ENCODE data around the gene PLPP3.

PLPP3 gene

DNA sequence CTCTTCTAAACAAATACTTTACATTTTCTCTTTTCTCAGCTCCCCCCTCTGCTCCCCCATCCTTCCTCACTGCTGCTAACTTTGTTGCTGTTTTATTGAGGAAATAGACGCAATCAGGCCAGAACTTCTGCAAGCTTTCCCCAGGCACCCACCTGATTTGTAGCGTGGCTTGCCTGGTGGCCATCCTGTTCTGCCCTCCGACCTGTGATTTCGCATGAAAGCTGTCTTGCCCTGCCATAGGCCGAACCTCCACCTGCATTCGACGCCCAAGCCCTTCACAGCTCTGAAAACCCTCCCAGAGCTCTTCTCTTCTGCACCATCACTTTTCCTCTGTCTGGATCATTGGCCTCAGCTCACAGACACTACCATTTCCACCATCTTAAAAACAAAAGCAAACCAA, 100.6 kb downstream of the PLPP3 start:
- in situ Hi-C loops (cut with MboI; ENCODE audit: low pct_unique_long_range_greater_than_20kb, low sequenced_read_pairs): no loop called here
- DNase-seq: no peak

DNA sequence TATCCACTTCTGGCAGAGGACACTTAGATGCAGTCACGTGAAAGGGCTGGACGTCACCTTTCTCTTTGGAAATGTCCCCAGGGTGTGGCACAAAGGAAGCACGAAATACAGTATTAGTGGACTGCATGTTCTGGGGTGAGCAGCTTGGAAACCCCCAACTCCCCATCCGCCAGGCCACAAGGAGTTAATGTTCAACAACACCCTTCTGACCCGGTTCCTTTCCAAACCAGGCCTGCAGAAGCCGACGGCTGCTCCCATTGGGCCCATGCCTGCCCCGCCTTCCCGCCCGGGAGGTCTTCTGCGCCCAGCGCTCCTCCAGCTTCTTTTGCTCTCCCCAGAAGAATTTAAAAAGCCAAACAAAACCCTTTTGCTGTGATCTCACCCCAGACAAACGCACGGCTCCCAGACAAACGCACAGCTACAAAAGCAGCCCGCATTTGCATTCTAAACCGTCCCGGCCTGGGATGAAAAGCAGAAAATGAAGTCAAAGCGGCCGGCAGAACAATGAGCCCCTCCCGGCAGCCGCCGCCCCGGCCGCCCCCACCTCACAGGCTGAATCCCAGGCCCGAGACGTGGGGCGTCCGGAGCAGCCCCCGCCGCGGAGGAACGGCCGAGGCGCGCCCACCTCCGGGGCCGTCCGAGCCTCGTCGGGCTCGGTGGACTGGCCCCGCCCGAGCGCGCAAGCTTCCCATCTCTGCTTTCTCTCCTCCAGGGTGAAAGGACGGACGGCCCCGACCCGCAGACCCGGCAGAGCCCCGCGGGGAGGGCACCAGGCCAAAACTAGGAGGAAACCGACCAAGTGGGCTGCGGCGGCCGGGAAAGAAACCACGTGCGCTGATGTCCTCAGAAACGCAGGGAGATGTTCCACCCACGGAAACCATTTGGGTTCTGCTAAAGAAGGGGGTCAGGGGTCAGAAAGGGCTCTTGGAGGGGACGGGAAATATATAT, 101.9 kb downstream of the PLPP3 start:
- no peak for DNase-seq
- in situ Hi-C loops (cut with MboI; ENCODE audit: low pct_unique_long_range_greater_than_20kb, low sequenced_read_pairs): no loop called here

DNA sequence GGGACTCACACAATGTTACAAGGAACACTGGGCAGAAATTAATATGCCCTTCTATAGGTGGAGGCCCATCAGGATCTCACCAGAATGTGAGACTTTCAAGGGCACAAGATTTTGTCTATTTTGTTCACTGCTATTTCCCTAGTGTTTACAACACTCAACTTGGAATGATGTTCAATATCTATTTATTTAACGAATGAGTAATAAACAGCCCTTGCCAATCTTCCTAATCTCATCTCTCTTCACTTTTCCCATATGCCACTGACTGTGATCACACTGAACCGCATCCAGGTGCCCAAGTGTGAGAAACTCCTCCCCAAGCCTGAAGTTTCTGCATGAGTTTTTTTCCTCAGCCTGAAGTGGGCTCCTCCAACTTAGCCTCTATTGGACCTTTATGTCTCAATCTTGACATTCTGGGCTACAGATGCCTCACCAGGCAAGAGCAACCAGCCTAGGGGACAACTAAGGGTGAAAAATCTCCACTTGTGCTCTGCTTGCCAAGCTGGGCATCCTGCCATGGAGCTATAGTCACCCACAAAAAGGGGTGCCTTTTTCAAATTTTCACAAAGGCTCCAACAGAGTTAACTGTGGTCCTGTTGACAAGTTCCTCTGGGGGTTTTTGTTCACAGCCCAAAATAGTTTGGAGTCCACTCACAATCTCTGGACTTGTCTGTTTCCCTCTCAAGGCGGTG, 105.6 kb downstream of the PLPP3 start:
- in situ Hi-C loops (cut with MboI; ENCODE audit: low pct_unique_long_range_greater_than_20kb, low sequenced_read_pairs): no loop called here
- no peak for DNase-seq

DNA sequence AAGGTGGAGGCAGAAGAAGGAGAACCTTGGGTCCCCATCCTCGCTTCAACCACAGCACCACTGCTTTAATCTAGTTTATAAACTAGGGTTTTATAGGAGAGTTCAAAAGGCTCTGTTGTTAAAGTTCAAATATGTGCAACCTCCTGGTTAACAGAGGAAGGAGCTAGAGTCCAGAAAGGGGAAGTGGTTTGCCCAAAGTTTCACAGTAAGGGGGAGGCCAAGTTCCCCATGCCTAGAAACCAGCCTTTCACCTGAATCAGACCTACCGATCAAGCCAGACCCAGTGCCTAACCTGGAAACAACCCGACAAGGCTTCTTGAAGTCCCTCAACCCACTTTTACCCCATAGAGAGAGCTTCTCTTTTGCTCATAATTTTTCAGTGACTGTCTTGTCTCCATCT, 106.5 kb downstream of the PLPP3 start:
- peak; percentile 73 for DNase-seq
- in situ Hi-C loops (cut with MboI; ENCODE audit: low pct_unique_long_range_greater_than_20kb, low sequenced_read_pairs): no loop called here

DNA sequence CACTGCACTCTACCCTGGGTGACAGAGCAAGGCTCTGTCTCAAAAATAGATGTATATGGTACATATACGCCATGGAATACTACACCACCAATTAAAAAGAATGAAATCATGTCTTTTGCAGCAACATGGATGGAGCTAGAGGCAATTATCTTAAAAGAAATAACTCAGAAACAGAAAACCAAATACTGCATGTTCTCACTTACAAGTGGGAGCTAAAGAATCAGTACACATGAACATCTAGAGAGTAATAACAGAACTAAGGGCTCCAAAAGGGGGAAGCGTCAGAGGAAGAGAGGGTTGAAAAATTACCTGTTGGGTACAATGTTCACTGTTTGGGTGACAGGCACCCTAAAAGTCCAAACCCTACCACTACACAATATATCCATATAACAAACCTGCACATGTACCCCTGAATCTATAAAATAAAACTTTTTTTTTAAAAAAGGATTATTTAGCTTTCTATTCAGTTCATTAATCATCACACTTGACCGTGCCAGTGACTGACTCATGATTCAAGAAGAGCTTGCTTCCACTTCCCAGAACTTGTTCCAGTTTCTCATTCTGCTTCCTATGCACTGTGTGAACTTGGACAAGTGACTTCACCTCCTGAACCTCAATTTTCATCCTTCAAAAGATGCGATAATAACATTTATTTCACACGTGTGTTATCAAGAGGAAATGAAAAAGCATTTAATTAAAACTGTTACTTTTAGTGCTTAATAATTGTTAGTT, 109.6 kb downstream of the PLPP3 start:
- in situ Hi-C loops (cut with MboI; ENCODE audit: low pct_unique_long_range_greater_than_20kb, low sequenced_read_pairs): no loop called here
- DNase-seq: no peak

DNA sequence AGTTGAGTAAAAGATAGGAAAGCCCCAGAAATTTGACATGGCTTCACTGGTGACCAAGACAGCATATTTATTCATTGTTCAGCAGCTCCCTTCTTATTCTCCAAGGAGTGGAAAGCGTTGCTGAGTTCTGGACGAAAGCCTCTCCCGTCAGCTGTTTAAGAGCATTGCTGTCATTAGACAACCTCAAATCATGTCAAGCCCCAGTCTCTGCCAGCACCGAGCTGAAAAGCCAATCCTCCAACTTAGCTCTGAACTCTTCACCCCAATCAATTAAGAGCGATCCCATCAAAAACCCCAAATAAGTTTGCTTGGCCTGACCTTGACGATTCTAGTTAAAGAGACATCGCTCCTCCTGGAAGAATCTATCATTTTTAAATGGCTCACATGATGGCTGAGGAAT, 110.8 kb downstream of the PLPP3 start:
- DNase-seq: no peak

DNA sequence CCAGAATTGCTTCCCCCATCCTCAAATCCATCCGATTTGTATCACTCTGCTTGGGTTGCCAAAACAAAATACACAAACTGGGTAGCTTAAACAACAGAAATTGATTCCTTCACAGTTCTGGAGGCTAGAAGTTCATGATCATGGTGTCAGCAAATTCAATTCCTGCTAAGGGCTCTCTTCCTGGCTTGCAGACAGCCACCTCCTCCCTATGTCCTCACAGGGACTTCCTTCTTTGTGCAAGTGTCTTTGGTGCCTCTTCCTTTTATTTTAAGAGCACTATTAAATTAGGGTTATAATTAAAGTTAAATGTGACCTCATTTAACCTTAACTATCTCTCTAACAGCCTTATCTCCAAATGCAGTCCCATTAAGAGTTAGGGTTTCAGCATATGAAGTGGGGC, 112.8 kb downstream of the PLPP3 start:
- in situ Hi-C loops (cut with MboI; ENCODE audit: low pct_unique_long_range_greater_than_20kb, low sequenced_read_pairs): no loop called here
- no peak for DNase-seq

More for the DNA sequence above, 110.8 kb downstream of the PLPP3 start:
- in situ Hi-C loops (cut with MboI; ENCODE audit: low pct_unique_long_range_greater_than_20kb, low sequenced_read_pairs): no loop called here

DNA sequence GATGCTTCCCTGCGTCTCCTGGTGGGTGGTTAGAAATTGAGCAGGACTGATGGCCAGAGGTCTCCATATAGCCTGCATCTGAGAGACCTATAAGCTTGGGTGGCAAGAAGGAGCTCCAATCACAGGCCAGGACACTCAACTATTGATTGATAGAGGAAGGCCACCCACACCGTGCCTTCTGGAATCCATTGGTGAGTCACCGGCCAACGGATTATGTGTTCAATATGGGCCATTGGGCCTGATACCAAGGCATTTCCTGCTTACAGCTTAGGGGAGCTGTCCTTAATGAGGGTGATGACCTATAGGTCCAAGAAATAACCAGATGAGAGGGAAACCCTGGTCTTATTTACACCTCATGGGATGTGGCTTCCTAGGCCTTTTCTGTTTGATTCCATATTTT, 115.1 kb downstream of the PLPP3 start:
- in situ Hi-C loops (cut with MboI; ENCODE audit: low pct_unique_long_range_greater_than_20kb, low sequenced_read_pairs): no loop called here
- no peak for DNase-seq

DNA sequence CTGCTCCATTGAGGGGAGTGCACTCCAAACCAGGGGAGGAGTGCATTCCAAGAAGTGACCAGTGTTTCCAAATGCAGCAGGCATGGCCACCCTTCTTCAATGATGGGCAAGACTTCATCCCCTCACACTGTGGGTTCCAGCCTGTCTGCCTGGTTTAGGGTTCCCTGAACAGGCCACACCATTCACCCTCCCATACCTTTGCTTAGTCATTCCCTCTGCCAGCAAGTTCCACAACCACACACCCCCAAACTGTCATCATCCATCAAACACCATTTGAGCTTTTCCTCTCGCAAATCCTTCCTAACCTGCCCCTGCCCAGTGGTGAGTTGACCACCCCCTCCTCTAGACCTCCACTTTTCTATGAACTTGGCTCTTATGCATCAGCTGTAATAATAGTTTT, 116.0 kb downstream of the PLPP3 start:
- no peak for DNase-seq
- in situ Hi-C loops (cut with MboI; ENCODE audit: low pct_unique_long_range_greater_than_20kb, low sequenced_read_pairs): no loop called here

DNA sequence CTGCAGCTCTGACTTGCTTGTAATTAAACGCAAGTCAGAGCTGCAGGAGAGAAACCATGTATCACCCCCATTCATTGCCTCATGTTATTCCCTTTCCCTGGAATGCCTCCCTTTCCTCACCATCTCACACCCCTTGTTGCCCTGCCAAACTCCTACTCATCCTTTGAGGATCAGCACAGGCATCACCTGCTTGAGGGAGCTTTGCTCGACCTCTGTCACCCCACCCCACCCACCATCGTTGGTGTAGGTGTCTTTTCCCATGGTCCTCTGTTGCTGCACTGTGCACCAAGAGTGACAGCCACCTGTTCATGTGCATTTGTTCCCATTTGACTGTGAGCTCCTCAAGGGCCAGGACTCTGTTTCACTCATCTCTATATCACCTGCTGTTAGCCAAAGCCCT, 117.2 kb downstream of the PLPP3 start:
- no peak for DNase-seq
- in situ Hi-C loops (cut with MboI; ENCODE audit: low pct_unique_long_range_greater_than_20kb, low sequenced_read_pairs): no loop called here

DNA sequence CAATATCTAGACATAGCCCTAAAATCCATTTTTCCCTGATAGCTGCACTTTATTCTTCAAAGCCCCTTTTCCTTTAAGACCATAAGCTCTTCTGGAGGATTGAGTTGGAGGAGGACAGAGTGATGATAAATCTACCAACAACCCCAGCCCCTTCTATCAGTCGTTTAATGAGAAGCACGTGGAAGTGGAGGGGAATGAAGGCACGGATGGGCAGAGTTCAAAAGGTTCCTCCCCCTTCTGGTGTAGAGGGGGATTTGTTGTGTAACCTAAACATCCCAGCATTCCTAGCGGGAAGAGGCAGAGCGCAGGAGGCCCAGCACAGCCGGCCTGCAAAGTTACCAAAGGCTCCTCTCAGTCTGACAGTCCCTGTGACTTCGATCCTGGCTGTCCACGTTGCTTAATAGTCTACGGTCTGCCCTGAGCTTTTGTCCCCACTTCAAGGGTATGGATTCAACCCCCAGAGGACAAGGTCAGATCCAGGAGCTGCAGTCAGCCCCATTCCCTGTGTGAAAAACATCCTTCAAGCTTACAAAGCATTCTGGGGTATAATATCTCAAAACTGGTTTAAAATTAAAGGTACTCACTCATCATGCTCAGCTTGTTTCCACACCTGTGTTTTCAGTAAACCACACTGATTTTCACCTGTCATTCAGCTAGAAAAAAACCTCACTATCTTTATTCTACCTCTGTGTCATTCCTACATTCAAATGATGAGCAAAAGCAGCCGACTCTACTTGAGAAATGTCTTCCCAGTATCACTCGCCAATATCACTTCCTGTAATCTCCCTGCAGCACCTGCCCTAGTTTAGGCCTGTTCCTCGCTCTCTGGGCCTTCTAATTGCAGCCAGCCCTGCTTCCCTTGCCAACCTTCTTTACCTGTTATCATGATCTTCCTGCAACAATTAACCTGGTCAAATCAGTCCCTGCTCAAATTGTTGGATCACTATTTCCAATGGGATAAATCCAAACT, 117.9 kb downstream of the PLPP3 start:
- in situ Hi-C loops (cut with MboI; ENCODE audit: low pct_unique_long_range_greater_than_20kb, low sequenced_read_pairs): no loop called here
- no peak for DNase-seq

DNA sequence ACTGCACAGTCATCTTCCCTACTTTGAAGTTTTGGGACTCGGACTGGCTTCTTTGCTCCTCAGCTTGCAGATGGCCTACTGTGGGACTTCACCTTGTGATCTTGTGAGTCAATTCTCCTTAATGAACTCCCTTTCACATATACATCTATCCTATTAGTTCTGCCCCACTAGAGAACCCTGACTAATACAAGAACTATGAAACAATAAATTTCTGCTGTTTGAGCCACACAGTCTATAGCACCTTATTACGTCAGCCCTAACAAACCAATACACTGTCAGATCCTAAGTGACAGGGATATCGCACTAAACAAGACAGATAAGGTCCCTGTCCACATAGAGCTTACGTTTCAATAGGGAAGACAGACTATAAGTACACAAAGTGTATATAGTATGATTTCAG, 120.1 kb downstream of the PLPP3 start:
- no peak for DNase-seq
- in situ Hi-C loops (cut with MboI; ENCODE audit: low pct_unique_long_range_greater_than_20kb, low sequenced_read_pairs): no loop called here

DNA sequence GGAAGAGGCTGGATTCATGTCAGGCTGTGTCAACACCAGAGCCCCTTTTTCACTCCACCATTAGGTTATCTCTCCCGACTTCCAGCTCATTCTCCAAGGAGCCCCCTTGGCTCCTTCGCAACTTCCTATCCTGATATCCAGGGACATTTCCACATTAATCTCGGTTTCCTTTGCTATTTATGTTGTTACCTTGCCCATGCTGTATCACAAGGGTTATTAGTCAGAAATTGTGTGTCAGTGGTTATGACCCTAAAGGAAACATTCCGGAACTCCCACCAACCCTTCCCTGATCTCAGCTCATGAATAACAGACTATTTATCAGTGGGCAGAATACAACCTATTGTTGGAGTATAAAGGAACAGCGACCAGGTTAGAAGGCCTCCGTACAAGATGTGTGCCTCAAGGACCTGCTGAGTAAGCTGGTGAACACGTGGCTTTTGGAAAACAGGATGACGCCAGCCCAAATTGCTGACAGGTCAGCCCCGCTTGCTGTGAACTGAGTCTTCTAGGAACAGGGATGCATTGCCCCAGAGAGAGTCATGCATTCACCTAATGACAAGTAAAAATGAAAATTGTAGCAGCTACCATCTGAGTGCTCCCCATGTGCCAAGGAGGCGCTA, 121.5 kb downstream of the PLPP3 start:
- in situ Hi-C loops (cut with MboI; ENCODE audit: low pct_unique_long_range_greater_than_20kb, low sequenced_read_pairs): no loop called here
- DNase-seq: no peak

DNA sequence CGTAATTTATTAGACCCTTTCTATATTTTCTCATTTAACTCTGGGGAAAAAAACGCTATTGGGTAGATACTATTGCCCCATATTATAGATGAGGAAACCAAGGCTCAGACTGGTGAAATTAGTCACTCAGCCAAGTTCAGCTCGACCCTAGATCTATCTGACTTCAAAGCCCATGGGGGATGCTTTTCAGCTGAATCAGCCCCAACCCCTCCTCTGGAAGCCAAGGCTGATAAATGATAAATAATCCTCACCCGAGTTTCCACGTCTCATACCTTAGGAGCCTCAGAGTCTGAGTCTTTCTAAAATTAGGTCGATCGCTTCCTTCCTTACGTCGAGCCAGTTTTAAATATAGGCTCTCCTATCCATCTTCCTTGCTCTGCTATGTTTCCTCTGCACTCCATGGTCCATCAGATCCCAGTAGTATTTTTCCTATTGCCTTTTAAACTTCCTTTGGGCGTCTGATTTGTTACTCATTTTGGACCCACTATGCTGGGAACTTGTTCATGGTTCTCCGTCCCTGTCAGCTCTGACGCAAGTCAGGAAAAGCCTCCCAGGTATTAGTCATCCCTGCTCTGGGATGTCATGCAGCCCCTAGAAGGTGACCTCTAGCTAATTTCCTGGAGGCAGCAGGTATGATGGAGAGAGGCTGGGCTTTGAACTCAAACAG, 122.8 kb downstream of the PLPP3 start:
- no peak for DNase-seq

DNA sequence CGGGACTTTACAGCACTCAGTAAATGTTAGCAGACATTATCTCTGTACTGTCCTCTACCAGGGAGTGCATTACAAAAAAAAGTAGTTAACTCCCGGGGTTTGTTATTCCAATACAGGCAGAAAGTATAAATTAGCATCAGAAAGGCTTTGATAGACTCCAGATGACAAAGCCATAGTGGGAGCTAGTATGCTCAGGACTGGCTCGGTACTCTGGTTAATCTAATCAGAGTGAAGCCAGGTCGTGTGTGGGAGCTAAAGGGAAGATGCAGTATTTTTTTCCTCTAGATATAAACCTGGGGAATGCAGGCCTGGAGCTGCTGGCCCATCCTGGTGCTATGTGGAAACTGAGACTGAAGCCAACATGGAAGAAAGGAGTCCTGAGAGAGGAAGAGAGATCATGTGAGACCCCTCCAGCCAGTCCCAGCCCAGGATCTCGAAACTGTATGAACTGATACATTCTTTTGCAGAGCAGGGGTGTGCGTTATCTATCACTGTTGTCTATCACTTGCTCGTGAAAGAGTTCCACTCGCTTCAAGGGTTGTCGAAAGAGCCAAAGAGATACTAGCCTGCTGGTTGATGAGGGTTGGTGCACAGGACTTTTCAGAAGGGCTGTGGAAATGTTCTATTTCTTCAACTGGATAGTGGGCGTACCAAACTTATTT, 125.8 kb downstream of the PLPP3 start:
- in situ Hi-C loops (cut with MboI; ENCODE audit: low pct_unique_long_range_greater_than_20kb, low sequenced_read_pairs): no loop called here
- DNase-seq: no peak

More for the DNA sequence above, 122.8 kb downstream of the PLPP3 start:
- in situ Hi-C loops (cut with MboI; ENCODE audit: low pct_unique_long_range_greater_than_20kb, low sequenced_read_pairs): no loop called here

DNA sequence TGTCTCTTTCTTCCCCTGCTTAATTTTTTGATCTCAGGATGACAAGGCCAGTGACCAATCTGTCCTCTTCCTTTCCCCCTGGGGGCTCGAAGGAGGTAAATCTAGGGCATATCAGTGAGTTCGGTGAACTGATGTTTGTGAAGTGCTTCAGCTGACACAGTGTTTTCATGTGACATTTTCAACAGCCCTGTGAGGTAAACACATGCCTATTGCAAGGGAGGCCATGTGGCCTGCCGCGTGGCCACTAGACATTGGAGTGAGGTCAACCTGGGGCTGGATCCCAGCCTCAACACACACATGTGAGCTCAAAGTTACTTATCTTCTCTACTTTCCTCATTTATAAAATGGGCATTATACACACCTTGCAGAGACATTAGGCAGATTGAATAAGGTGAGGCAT, 126.3 kb downstream of the PLPP3 start:
- in situ Hi-C loops (cut with MboI; ENCODE audit: low pct_unique_long_range_greater_than_20kb, low sequenced_read_pairs): no loop called here
- DNase-seq: no peak
